Omental fat pad (tissue), 4 donors: ENCODE measurements around the gene JMJD1C. TPM values are rescaled to one million over a fixed set of nuclear protein-coding genes. Genes with fewer than 3 reads are reported as not detected.
"Not testable (repeated sequence)": the region's sequence is repeated elsewhere in the genome, so short reads cannot be mapped to it uniquely, and the experiment has no call there.

Experiments used
- ATAC-seq: fragments of 150-250 bp; one replicate; pipeline ENCODE4 v1.9.1; 2016; ENCODE audit warnings: mild to moderate bottlenecking, moderate library complexity; ENCODE audit not compliant: low FRiP score
- DNase-seq: peaks from one replicate; pipeline ENCODE4 v3.0.0-alpha.2; 2019; ENCODE audit warnings: low spot score
- total RNA-seq, 4 donors: library from RNA; depleted of rRNA; stranded (reverse); fragments of >200 nt; gene quantifications; one replicate each; pipeline ENCODE4 v1.1.0, GENCODE V29; 2016
- TF ChIP-seq, protein P1 (sequence below), 3 donors: fragments of 450-650 bp; IDR thresholded peaks; one replicate each; pipeline ENCODE4 v1.5.1; 2016 to 2017; ENCODE audit warnings: antibody characterized with exemption in 3 of 3, mild to moderate bottlenecking in 3 of 3, moderate library complexity in 2 of 3

JMJD1C gene
- total RNA-seq, 4 donors from 2014 or later, result 99.8 to 179 (median 149) TPM

DNA sequence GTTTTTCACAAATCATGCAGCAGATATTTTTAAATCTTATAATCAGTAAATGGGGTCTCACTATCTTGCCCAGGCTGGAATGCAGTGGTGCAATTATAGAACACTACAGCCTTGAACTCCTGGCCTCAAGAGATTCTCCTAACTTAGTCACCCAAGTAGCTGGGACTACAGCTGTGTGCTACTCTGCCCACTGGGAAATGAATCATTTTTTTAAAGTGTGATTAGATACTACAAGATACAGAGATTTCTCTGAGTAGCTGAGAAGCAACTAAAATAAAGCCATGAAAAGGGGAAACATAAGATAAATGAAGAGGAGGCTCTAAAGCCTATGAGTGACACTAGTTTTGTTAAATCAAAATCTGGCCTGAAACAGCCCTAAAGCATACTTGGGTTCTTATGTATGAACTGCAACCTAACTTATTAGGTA, 119.7 kb downstream of the JMJD1C start:
- DNase-seq (no peak), ATAC-seq (no peak)
- TF ChIP-seq, protein P1, sequence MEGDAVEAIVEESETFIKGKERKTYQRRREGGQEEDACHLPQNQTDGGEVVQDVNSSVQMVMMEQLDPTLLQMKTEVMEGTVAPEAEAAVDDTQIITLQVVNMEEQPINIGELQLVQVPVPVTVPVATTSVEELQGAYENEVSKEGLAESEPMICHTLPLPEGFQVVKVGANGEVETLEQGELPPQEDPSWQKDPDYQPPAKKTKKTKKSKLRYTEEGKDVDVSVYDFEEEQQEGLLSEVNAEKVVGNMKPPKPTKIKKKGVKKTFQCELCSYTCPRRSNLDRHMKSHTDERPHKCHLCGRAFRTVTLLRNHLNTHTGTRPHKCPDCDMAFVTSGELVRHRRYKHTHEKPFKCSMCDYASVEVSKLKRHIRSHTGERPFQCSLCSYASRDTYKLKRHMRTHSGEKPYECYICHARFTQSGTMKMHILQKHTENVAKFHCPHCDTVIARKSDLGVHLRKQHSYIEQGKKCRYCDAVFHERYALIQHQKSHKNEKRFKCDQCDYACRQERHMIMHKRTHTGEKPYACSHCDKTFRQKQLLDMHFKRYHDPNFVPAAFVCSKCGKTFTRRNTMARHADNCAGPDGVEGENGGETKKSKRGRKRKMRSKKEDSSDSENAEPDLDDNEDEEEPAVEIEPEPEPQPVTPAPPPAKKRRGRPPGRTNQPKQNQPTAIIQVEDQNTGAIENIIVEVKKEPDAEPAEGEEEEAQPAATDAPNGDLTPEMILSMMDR (IDR thresholded peaks at IDR 0.05), result no peak

DNA sequence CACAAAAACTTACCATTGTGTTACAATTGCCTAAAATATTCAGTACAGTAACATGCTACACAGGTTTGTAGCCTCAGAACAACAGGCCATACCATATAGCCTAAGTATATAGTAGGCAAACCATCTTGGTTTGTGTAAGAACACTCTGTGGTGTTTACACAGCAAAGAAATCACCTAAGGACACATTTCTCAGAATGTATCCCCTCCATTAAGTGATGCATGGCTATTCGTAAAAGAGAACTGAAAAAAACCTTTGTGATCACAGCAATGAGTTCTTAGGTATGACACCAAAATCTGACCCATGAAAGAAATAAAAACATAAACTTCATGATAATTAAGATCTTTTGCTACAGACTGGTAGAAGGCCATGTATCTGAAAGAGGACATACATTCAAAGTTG, 121.5 kb downstream of the JMJD1C start:
- TF ChIP-seq, protein P1 (IDR thresholded peaks at IDR 0.05), result no peak
- DNase-seq (no peak), ATAC-seq (no peak)

DNA sequence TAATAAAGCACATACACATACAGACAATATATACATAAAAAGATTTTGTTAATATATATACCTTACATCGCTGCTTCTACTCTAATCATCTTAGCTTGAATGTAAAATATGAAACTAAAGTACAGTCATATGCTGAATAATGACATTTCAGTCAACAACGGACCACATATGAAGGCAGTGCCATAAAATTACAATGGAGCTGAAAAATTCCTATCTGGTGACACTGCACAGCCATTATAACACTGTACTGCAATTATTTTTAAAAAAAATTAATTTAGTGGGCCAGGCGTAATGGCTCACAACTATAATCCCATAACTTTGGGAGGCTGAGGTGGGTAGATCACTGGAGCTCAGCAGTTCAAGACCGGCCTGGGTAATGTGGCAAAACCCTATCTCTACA, 122.3 kb downstream of the JMJD1C start:
- TF ChIP-seq, protein P1 (IDR thresholded peaks at IDR 0.05), result no peak
- DNase-seq (no peak), ATAC-seq (no peak)

DNA sequence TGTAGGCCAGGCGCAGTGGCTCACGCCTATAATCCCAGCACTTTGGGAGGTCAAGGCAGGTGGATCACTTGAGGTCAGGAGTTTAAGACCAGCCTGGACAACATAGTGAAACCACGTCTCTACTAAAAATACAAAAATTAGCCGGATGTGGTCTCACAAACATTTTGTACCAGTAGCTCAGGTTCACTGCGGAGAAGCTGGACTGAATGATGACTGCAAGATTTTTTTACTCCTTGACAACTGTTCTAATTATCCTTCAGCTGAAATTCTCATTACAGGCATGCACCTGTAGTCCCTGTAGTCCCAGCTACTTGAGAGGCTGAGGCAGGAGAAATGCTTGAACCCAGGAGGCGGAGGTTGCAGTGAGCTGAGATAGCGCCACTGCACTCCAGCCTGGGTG, 126.1 kb downstream of the JMJD1C start:
- DNase-seq, ATAC-seq: not testable (repeated sequence)

DNA sequence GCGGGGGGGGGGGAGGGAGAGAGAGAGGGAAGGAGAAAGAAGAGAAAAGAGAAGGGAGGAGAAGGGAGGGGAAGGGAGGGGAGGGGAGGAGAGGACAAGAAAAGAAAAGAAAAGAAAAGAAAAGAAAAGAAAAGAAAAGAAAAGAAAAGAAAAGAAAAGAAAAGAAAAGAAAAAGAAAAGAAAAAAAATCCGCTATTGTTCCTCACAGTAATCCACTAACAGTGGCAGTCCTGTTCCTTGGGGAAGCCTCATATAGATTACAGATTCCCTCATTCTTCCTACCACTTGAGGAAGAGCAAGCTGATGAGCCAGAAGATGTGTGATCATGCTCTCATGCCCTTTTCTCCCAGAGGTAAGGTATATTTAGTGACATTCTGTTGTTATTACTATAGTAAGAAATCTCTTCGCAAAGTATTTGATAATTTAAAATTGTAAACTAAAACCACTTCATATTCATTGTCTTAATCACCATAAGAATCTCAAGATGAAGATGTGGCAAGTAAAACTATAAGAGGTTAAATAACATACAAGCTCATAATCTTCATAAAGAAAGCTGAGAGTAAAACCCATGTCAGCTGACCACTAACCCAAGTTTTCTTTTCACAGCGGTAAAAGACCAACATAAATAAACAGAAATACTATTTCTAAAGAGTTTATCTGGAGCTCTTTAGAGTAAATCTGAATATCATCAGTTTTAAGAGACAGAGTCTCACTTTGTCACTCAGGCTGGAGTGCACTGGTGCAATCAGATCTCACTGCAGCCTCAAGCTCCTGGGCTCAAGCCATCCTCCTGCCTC, 128.1 kb downstream of the JMJD1C start:
- TF ChIP-seq, protein P1 (IDR thresholded peaks at IDR 0.05), result no peak
- DNase-seq (no peak), ATAC-seq (no peak)

DNA sequence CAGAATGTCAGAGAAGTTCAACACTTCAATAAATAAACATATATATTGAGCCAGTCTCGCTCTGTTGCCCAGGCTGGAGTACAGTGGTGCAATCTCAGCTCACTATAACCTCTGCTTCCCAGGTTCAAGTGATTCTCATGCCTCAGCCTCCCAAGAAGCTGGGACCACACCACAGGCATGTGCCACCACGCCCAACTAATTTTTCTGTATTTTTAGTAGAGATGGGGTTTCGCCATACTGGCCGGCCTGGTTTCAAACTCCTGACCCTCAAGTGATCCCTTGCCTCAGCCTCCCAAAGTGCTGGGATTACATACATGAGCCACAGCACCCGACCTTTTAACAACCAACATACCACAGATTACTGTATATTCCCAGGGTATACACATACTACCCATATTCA, 134.2 kb downstream of the JMJD1C start:
- no peak for ATAC-seq

DNA sequence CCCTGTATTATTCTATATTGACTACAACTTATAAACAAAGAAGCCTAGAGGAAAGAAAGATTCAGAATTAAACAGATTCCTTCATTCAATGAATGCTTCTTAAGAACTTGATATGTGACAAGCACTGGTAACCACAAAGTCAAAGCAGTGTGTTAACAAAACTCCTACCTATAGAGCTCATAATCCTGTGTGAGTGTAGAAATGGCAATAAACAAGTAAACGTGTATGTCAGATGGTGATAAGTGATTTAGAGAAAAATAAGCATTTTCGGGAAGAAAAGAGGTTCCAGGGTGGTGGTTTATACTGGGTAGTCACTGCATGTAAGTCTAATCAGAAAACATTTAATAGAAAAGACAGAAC, 141.3 kb downstream of the JMJD1C start:
- TF ChIP-seq, protein P1 (IDR thresholded peaks at IDR 0.05), result no peak
- no peak for ATAC-seq
- no peak for DNase-seq

More for the DNA sequence above, 134.2 kb downstream of the JMJD1C start:
- no peak for DNase-seq
- TF ChIP-seq, protein P1 (IDR thresholded peaks at IDR 0.05), result no peak
